Medulla oblongata (tissue), 1 donor: ENCODE data around the gene INTS3.

Source experiments
- DNase-seq: peaks from one replicate; pipeline ENCODE4 v3.0.0-alpha.2; 2015; ENCODE audit errors: extremely low spot score

Gene INTS3

DNA sequence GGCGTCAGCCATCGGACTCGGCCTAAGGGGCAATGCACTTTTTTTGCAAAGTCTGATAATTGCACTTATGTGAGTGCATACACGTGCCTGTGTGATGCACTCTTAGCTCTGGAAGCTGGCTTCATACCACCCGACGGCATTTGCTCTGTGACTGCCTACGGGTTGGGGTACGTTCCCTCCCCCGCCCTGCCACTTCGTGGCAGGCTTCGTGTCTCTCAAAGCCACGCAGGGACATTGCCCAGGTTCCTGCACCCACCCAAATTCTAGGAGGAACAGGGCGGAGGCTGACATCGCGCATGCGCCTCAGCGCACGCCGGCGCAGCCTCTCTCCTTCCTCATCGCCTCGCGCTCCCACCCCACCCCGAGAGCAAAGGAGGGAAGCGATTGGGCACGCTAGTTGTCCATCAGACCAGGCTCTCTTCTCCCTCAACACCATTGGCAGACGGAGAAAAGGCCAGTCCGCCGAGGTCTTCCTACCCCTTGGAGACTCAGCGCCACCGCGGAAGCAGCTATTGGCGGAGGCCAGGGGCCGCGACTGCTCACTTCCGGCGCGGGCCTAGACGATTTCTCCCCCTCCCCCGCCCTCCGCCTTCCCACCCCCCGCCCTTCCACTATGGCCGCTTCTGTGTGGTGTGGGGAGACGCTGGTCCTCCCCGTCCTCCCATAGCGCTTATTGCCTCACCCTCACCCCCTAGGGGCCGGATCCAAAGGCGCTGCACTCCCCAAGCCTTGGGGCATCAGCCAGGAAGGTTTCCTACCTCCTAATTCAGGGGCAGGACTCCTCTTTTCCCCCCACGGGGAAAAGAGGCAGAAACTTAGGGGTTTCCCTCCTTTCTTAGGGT, at the start of gene INTS3:
Gene INTS3 (plus strand): TSS at position 588 of the 842 bp plus-strand sequence. CDS start 585 bp downstream, outside the sequence.
- peak; percentile 100 for DNase-seq

DNA sequence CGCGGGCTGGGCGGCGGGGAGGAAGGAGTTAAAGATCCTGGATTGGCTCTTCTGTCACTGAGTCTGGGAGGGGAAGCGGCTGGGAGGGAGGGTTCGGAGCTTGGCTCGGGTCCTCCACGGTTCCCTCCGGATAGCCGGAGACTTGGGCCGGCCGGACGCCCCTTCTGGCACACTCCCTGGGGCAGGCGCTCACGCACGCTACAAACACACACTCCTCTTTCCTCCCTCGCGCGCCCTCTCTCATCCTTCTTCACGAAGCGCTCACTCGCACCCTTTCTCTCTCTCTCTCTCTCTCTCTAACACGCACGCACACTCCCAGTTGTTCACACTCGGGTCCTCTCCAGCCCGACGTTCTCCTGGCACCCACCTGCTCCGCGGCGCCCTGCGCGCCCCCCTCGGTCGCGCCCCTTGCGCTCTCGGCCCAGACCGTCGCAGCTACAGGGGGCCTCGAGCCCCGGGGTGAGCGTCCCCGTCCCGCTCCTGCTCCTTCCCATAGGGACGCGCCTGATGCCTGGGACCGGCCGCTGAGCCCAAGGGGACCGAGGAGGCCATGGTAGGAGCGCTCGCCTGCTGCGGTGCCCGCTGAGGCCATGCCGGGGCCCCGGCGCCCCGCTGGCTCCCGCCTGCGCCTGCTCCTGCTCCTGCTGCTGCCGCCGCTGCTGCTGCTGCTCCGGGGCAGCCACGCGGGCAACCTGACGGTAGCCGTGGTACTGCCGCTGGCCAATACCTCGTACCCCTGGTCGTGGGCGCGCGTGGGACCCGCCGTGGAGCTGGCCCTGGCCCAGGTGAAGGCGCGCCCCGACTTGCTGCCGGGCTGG, 49.1 kb upstream of the INTS3 start, which contains the start of gene NPR1:
Gene NPR1 (plus strand): TSS at position 170 of the 818 bp plus-strand sequence. CDS start 421 bp downstream, at position 591.
- no peak for DNase-seq

DNA sequence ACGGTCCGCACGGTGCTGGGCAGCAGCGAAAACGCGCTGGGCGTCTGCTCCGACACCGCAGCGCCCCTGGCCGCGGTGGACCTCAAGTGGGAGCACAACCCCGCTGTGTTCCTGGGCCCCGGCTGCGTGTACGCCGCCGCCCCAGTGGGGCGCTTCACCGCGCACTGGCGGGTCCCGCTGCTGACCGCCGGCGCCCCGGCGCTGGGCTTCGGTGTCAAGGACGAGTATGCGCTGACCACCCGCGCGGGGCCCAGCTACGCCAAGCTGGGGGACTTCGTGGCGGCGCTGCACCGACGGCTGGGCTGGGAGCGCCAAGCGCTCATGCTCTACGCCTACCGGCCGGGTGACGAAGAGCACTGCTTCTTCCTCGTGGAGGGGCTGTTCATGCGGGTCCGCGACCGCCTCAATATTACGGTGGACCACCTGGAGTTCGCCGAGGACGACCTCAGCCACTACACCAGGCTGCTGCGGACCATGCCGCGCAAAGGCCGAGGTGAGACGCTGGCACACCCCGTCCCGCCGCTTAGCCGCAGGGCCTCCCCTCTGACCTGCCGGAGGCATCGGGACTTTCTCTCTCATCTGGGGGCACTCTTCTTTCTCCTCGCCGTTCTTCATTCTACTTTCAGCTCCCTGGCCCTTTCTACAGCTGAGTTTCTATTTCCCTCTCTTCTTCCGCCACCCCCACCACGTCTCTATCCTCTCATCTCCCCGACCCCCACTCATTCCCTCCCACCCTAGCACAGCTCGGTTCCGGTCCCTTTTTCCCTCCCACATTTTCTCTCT, 48.3 kb upstream of the INTS3 start:
- DNase-seq, result no peak

DNA sequence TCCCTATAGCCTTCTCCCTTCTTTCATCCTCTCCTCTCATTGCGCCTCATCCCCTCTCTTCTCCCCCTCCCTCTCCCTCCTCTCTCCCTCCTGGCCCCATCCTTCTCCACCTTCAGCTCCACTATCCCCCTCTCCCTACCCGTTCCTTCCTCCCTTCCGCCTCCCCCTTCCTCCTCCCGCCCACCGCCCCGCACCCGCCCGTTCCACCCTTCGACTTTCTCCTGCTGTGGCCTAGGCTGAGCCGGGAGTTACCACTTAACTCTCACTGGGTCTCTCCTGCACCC, 47.8 kb upstream of the INTS3 start:
- no peak for DNase-seq

GRCh38 chr1:153682730-153683129, 45.1 kb upstream of the INTS3 start:
- no peak for DNase-seq

GRCh38 chr1:153683854-153684253, 44.0 kb upstream of the INTS3 start:
- no peak for DNase-seq

DNA sequence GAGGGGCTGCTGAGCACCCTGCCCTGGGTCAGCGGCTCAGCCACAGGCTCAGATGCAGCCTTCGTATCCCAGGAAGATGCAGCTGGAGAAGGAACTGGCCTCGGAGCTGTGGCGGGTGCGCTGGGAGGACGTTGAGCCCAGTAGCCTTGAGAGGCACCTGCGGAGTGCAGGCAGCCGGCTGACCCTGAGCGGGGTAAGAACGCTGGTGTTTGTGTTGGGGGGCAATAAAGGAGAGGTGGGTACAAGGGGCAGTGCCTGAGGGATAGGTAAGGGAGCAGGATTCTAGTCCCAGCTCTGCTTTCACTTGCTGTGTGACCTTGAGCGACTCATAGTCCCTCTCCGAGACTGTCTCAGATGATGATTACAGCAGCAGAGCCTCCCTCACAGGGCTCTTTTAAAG, 43.0 kb upstream of the INTS3 start:
- DNase-seq, result no peak

- no peak for DNase-seq
Observed at GRCh38 chr1:153685544-153686340, 42.1 kb upstream of the INTS3 start.

DNA sequence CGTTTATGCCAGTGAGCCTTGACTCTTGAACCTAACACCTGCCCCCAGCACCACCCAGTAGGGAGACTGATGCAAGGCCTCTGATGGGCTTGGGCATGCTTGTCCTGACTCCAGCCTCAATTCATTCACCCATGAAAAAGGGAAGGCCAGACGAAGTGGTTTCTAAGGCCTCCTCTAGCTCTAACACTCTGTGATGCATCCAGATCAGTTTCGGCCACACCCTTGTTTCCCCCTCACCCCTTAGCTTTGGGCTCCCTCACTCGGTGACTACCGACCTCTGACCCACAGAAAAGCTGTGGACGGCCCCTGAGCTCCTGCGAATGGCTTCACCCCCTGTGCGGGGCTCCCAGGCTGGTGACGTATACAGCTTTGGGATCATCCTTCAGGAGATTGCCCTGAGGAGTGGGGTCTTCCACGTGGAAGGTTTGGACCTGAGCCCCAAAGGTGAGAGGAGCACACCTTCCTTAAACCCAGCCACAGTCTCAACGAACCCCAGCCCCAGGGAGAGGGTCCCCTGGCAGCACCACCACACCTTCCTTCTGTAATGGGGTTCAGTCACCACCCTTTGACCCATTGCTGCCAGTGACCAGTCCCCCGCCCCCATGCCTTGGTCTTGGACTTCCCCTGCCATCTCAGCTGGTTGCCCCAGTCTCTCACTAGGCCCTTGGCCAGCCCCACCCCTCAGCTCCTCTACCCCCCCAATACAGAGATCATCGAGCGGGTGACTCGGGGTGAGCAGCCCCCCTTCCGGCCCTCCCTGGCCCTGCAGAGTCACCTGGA, 40.3 kb upstream of the INTS3 start:
- no peak for DNase-seq

DNA sequence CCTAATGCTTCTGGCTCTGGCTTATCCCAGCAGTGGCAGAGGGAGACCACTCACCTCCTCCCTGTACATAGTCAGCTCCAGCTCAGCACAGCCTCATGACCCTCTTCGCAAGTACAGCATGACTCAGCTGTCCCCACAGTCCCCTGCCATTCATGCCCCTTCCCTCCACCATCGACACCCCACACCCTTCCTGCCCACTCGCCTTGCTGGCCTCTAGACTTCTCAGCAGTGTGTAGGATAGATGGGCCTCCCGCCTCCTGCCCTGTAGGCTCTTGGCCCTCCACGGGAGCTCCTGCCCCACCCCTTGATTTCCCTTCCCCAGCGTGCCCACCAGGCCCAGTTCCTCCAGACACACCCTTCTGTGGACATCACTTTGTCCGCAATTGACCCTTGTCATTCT, 39.6 kb upstream of the INTS3 start:
- DNase-seq, result no peak

DNA sequence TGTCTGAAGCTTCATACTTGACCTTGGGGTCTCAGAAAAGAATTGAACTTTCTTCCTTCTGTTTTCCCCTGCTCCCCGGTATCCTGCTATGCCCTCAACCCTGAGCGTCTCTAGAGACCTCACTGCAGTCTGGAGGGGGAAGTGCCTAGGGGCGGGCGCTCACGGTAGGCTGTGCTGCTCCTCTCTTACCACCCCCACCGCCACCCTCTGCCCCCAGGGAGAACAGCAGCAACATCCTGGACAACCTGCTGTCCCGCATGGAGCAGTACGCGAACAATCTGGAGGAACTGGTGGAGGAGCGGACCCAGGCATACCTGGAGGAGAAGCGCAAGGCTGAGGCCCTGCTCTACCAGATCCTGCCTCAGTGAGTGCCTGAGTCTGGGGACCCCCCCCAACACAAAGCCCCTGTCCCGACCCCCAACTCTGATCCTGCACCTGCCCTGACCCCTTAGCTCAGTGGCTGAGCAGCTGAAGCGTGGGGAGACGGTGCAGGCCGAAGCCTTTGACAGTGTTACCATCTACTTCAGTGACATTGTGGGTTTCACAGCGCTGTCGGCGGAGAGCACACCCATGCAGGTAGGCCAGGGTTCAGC, 39.0 kb upstream of the INTS3 start:
- no peak for DNase-seq

DNA sequence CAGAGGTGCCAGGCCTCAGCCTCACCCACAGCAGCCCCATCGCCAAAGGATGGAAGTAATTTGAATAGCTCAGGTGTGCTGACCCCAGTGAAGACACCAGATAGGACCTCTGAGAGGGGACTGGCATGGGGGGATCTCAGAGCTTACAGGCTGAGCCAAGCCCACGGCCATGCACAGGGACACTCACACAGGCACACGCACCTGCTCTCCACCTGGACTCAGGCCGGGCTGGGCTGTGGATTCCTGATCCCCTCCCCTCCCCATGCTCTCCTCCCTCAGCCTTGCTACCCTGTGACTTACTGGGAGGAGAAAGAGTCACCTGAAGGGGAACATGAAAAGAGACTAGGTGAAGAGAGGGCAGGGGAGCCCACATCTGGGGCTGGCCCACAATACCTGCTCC, 34.4 kb upstream of the INTS3 start:
- no peak for DNase-seq

DNA sequence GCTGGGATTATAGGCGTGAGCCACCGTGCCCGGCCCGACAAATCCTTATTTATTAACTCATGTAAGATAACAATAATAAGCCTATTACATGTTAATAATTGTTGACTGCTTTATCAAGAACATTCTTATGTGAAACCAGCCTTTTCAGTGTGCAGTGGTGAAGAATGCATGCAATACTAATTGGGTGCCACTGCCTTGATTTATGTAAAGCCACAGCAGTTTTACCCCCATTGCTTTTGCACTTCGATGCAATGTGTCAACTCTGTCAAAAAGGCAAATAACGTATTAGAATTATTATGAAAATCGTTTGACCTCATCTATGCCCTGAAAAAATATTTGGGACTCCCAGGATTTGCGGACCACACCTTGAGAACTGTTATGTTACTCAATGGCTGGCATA, 31.1 kb upstream of the INTS3 start:
- no peak for DNase-seq

DNA sequence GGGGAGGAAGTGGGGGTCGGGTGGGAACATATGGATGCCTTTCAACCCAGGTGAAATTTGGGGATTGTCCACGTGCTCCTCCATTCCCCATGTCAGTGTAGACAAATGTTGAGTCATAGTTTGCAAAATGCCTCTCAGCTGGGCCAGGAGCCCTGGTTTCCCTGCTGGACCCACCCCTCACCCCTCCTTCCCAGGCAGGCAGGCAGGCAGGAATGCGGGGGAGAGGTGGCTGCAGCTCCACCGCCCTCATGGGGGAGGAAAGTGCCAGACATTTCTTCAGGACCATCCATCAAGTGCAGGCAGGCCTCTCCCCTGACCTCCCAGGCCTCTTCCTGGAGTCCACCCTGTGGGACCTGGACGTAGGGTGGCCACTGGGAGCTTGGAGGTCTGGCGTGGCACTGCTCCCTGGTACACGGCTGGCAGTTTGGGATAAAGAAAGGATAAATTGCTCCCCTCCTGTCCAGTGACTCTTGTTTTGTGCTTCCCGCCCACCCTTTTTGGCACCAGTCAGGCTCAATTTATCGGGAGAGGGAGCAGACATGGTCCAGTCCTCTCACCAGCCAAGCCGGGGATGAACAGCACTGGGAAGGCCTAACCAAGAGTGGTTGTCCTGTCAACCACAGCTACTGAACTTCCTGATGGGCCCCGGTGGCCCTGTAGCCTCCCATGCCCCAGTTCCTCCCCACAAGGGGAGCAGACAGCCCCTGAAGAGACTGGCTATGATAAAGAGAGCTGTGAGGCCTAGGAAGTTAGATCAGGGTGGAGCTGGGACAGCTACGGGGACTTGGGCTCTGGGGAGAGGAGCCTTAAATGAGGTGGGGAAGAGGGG, 30.4 kb upstream of the INTS3 start:
- no peak for DNase-seq

- no peak for DNase-seq
Observed at GRCh38 chr1:153698020-153698922, 29.6 kb upstream of the INTS3 start.

DNA sequence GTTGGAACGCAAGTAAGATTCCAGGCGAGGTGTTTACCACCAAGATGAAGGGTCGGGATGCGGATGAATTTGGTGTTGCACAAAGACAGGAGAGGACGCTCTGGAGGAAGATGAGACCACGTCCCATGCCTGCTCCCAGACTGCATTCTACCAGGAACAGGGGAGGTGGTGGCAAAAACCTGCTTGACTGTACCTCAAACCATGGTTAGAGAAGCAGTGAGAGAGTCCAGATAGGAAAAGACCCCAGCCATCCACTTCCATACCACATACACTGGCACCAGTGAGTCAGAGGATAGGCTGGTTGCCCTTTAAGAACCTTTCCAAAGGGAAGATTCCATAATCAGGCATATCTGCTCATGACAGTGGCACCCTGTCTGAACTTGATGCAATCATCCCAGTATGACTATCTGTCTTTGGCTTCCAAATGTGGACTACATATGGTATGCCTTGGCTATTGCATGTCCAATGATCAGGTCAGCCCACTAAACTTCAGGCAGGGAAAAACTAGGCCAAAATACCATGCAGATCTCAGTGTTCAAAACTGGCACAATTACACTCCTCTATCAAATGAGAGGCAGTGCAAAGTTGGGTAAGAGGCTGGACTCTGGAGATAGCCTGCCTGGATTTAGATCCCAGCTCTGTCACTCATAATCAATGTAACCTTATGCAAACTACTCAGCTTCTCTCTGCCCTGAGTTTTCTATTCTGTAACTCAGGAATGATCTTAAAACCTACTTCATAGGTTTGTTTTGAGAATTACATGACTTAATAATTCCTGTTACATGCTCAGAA, 28.7 kb upstream of the INTS3 start:
- DNase-seq, result no peak

GRCh38 chr1:153699768-153700167, 28.1 kb upstream of the INTS3 start:
- DNase-seq, result no peak
